Vagina (tissue), 2 donors: ENCODE results near the gene KRTAP5-10.

Experiments
- POLR2AphosphoS5 ChIP-seq, 2 donors: sonication (generic); formaldehyde crosslinking; IDR thresholded peaks; one replicate each; pipeline ENCODE4 v1.9.0; 2017; ENCODE audit warnings: antibody characterized with exemption in 2 of 2, mild to moderate bottlenecking in 2 of 2, low read depth in 1 of 2; ENCODE audit not compliant: insufficient read depth in 1 of 2
- TF ChIP-seq, protein P1 (sequence below), 3 experiments: fragments of 450-650 bp in 2 of 3; fragments of 200-600 bp in 1 of 3; sonication (generic) in 1 of 3; IDR thresholded peaks; one replicate each; pipeline ENCODE4 v1.5.1; 2017 to 2019; ENCODE audit warnings: antibody characterized with exemption in 3 of 3, mild to moderate bottlenecking in 2 of 3, moderate library complexity in 2 of 3

DNA sequence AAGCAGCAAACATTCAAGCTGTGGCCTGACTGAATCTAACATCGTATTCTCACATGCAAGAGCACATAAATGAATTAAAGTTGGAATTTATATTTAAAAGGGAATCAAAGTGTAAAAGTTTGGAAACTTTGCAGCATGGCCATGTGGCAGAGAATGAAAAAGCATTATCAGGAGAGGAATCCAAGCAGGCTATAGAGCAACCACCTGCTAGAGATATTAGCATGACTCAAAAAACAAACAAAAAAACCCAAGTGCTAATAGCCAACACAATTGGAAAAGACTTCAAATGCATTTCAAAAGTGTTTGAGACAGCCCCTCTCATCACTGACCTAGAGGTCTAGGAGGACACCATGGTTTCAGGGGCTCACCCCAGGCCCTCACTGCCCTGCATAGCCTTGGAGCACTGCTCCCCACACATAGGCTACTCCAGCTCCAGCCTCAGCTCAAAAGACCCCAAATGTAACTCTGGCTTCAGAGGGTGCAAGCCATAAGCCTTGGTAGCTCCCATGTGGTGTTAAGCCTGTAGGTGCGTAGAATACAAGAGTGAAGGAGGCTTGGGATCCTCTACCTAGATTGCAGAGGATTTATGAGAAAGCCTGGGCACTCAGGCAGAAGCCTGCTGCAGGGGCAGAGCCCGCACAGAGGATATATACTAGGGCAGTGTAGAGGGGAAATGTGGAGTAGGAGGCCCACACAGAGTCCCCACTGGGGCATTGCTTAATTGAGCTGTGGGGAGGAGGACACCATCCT is 40.0 kb upstream of the KRTAP5-10 start:
- TF ChIP-seq, protein P1, sequence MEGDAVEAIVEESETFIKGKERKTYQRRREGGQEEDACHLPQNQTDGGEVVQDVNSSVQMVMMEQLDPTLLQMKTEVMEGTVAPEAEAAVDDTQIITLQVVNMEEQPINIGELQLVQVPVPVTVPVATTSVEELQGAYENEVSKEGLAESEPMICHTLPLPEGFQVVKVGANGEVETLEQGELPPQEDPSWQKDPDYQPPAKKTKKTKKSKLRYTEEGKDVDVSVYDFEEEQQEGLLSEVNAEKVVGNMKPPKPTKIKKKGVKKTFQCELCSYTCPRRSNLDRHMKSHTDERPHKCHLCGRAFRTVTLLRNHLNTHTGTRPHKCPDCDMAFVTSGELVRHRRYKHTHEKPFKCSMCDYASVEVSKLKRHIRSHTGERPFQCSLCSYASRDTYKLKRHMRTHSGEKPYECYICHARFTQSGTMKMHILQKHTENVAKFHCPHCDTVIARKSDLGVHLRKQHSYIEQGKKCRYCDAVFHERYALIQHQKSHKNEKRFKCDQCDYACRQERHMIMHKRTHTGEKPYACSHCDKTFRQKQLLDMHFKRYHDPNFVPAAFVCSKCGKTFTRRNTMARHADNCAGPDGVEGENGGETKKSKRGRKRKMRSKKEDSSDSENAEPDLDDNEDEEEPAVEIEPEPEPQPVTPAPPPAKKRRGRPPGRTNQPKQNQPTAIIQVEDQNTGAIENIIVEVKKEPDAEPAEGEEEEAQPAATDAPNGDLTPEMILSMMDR (IDR thresholded peaks at IDR 0.05) = no peak
- TF ChIP-seq POLR2AphosphoS5 (IDR thresholded peaks at IDR 0.05; ENCODE audit: insufficient read depth in 1 of 2, low read depth in 1 of 2) = no peak
